HepG2 (cell line): ENCODE data around the gene SSNA1. TPM values are rescaled to one million over a fixed set of nuclear protein-coding genes. Genes with fewer than 3 reads are reported as not detected.

Experiments used
- ATAC-seq: fragments of 200-7000 bp; cut with Tn5 transposase; 3 replicates; pipeline ENCODE4 v1.9.1; 2020; ENCODE audit warnings: mild to moderate bottlenecking, moderate library complexity
- BruUV-seq: library from RNA; stranded (reverse); fragments of 400-500 nt; replicated peaks from 2 replicates; lab custom pipeline; 2021; lab: Mats Ljungman, UMichigan
- CTCF ChIA-PET: fragments of 300-600 bp; formaldehyde crosslinking; extraction: SDS; loops from one replicate; lab custom pipeline; 2021; ENCODE audit warnings: low total read pairs, inconsistent platforms, low intra/inter-chr PET ratio; lab: Yijun Ruan, JAX
- POLR2A ChIA-PET: fragments of 350-600 bp; sonication (Branson Sonifier 250); formaldehyde crosslinking; loops from one replicate; lab custom pipeline; 2020; ENCODE audit warnings: antibody characterized with exemption, inconsistent platforms; lab: Yijun Ruan, JAX
- DNase-seq: peaks from one replicate; pipeline ENCODE4 v3.0.0-alpha.2; 2015; ENCODE audit warnings: low spot score
- FAIRE-seq: peaks from 3 replicates; lab custom pipeline; 2011; peaks lifted over from hg19 to GRCh38; lab: Jason Lieb, UNC
- H2AFZ ChIP-seq: one replicate; pipeline ENCODE4 v1.6.1; 2011; ENCODE audit warnings: low read length, inconsistent platforms
- H3K27ac ChIP-seq: fragments of 300-600 bp; 3 replicates; pipeline ENCODE4 v1.8.0; 2011; ENCODE audit warnings: mixed run types, mild to moderate bottlenecking, mixed read lengths, low read length, inconsistent platforms; ENCODE audit not compliant: insufficient read depth; ENCODE audit errors: extremely low read length
- H3K27me3 ChIP-seq, 2 experiments: fragments of 200-600 bp in 1 of 2; 2 replicates in 1 of 2; 3 replicates in 1 of 2; pipeline versions ENCODE4 v1.6.0 to v1.8.0; 2011; ENCODE audit warnings: low read length in 2 of 2, mild to moderate bottlenecking in 2 of 2, moderate library complexity in 2 of 2, inconsistent platforms in 1 of 2; ENCODE audit not compliant: insufficient read depth in 2 of 2, control insufficient read depth in 1 of 2
- H3K36me3 ChIP-seq, 2 experiments: fragments of 200-600 bp in 1 of 2; replicated peaks in 1 of 2; 2 replicates in 1 of 2; 3 replicates in 1 of 2; pipeline versions ENCODE4 v1.5.1 to v1.8.0; 2011; ENCODE audit warnings: low read length in 2 of 2, inconsistent platforms in 1 of 2; ENCODE audit not compliant: insufficient read depth in 2 of 2, control insufficient read depth in 1 of 2
- H3K4me1 ChIP-seq: 2 replicates; pipeline ENCODE4 v1.5.1; 2012; ENCODE audit warnings: low read length, inconsistent platforms; ENCODE audit not compliant: insufficient read depth
- H3K4me2 ChIP-seq: 2 replicates; pipeline ENCODE4 v1.6.0; 2011; ENCODE audit warnings: low read depth, low read length, inconsistent platforms
- H3K4me3 ChIP-seq, 3 experiments: fragments of 200-600 bp in 1 of 3; sonication (generic), shearing (Covaris generic) in 1 of 3; replicated peaks in 1 of 3; 2 replicates each; pipeline ENCODE4 v1.5.1; 2011 to 2016; ENCODE audit warnings: low read length in 3 of 3, inconsistent platforms in 2 of 3, low read depth in 2 of 3, mild to moderate bottlenecking in 2 of 3, control low read depth in 1 of 3, mixed read lengths in 1 of 3; ENCODE audit not compliant: insufficient read depth in 1 of 3
- H3K79me2 ChIP-seq: one replicate; pipeline ENCODE4 v1.6.1; 2011; ENCODE audit warnings: low read length, inconsistent platforms; ENCODE audit not compliant: insufficient read depth
- H3K9ac ChIP-seq: 2 replicates; pipeline ENCODE4 v1.6.0; 2011; ENCODE audit warnings: mild to moderate bottlenecking, low read depth, low read length, inconsistent platforms; ENCODE audit not compliant: insufficient read depth
- H3K9me3 ChIP-seq: 2 replicates; pipeline ENCODE4 v1.5.1; 2012; ENCODE audit warnings: mild to moderate bottlenecking, low read length
- H4K20me1 ChIP-seq: 2 replicates; pipeline ENCODE4 v1.6.0; 2011; ENCODE audit warnings: inconsistent platforms, mild to moderate bottlenecking, low read length, moderate library complexity; ENCODE audit not compliant: insufficient read depth
- NFE2L1 ChIP-seq: sonication (generic); formaldehyde crosslinking; IDR thresholded peaks from 2 replicates; pipeline ENCODE4 v1.4.0; 2020; ENCODE audit warnings: missing genetic modification reagents, mild to moderate bottlenecking, borderline replicate concordance
- RBFOX2 ChIP-seq: fragments of 200-400 bp; formaldehyde crosslinking; IDR thresholded peaks from 2 replicates; pipeline ENCODE4 v1.6.1; 2017; ENCODE audit warnings: low read depth, mild to moderate bottlenecking, low read length
- TIGD3 ChIP-seq: sonication (generic); formaldehyde crosslinking; IDR thresholded peaks from 2 replicates; pipeline ENCODE4 v1.5.1; 2020; ENCODE audit warnings: mild to moderate bottlenecking, missing genetic modification reagents, borderline replicate concordance
- ZNF232 ChIP-seq: sonication (generic); formaldehyde crosslinking; IDR thresholded peaks from 2 replicates; pipeline ENCODE4 v1.4.0; 2020; ENCODE audit warnings: missing genetic modification reagents, borderline replicate concordance
- ZNF616 ChIP-seq: sonication (generic); formaldehyde crosslinking; IDR thresholded peaks from 2 replicates; pipeline ENCODE4 v1.5.0; 2020; ENCODE audit warnings: low read depth, mild to moderate bottlenecking, missing genetic modification reagents
- WGBS: methylation state at CpG from one replicate; pipeline ENCODE4 v1.1.6; 2017; ENCODE audit warnings: low lambda C conversion rate; 5-methylcytosine and 5-hydroxymethylcytosine counted together
- in situ Hi-C: cut with HindIII; loops from 2 replicates; pipeline ENCODE4 v1.10.0; 2017; ENCODE audit warnings: low pct_unique_long_range_greater_than_20kb; ENCODE audit not compliant: extremely low pct_ligation_motif_present
- intact Hi-C: fragments of 100-400 bp; cut with micrococcal nuclease; formaldehyde crosslinking; loops from one replicate; pipeline ENCODE4 v1.10.0; 2022; ENCODE audit not compliant: unreplicated experiment
- polyA plus RNA-seq, 8 experiments: library from polyadenylated mRNA; depleted of rRNA in 3 of 8; stranded (reverse) in 7 of 8; unstranded in 1 of 8; fragments of >200 nt; fragmentation: Illumina TruSeq in 4 of 8; extraction: Trizol in 4 of 8; gene quantifications; 2 replicates each; pipeline versions ENCODE4 v1.2.1 to v1.2.3, GENCODE V29; 2011 to 2016; ENCODE audit warnings: low read depth in 4 of 8, missing spikeins in 1 of 8, mixed read lengths in 1 of 8; ENCODE audit not compliant: insufficient read depth in 1 of 8
- total RNA-seq, 5 experiments: library from RNA; depleted of rRNA; stranded (reverse); fragments of >200 nt; fragmentation: Illumina TruSeq; extraction: Trizol; gene quantifications; 2 replicates each; pipeline ENCODE4 v1.2.3, GENCODE V29; 2016; ENCODE audit warnings: low read depth in 1 of 5

Gene SSNA1
- total and polyA plus RNA-seq, 2 of the 13 experiments (the other 11 are each of a cell fraction or from before 2014, with no cell fraction given) = 35.9 to 49.4 TPM

GRCh38 chr9:137182836-137183235, 5.6 kb upstream of the SSNA1 start:
- peaks cover 25 to 35% of the 10 kb centered on the region in 2 experiments; a peak in 4 of 5 replicates for H3K36me3 ChIP-seq
- intact Hi-C loops = no loop called here
- no peak overlapping the region for H3K9ac ChIP-seq
- in situ Hi-C loops = no loop called here
- no peak for DNase-seq
- no peaks in the 10 kb centered on the region for H3K9me3 ChIP-seq
- no peak overlapping the region for H3K4me2 ChIP-seq
- ATAC-seq = no peak
- no peak overlapping the region for H3K4me3 ChIP-seq
- H3K27me3 ChIP-seq = no peaks in the 10 kb centered on the region
- 84% methylated on average over 8 of the region's 17 CpGs for WGBS
- H4K20me1 ChIP-seq = no peaks in the 10 kb centered on the region
- peaks cover 16% of the 10 kb centered on the region for H3K79me2 ChIP-seq
- no peak for FAIRE-seq
- H3K27ac ChIP-seq = no peak overlapping the region
- H3K4me1 ChIP-seq = peaks cover 15% of the 10 kb centered on the region
- BruUV-seq = no TSS peak
- POLR2A ChIA-PET = no interaction called here
- 0 out of 2 replicates have a peak, but pooled peaks have one; percentile 26 for TF ChIP-seq RBFOX2
- TF ChIP-seq ZNF616 = no peak
- no peak overlapping the region for H2AFZ ChIP-seq
- CTCF ChIA-PET = no interaction called here

- H3K36me3 ChIP-seq = peaks cover 25 to 35% of the 10 kb centered on the region in 2 experiments; a peak in 4 of 5 replicates
- no TSS peak for BruUV-seq
- peaks cover 15% of the 10 kb centered on the region for H3K4me1 ChIP-seq
- FAIRE-seq (no peak), ATAC-seq (no peak), DNase-seq (no peak)
- intact Hi-C loops (no loop called here), in situ Hi-C loops (no loop called here)
- no peaks in the 10 kb centered on the region for H4K20me1 ChIP-seq
- peaks cover 19% of the 10 kb centered on the region for H3K79me2 ChIP-seq
- H3K4me2 ChIP-seq = no peak overlapping the region
- ChIA-PET POLR2A (no interaction called here), CTCF (no interaction called here)
- TF ChIP-seq ZNF232 (CRISPR knock-in tag) (no peak), NFE2L1 (CRISPR knock-in tag) (no peak), TIGD3 (no peak)
- no peaks in the 10 kb centered on the region for H3K9me3 ChIP-seq
- no peak overlapping the region for H3K27ac ChIP-seq
- 96% methylated on average over 26 of the region's 27 CpGs for WGBS
- no peaks in the 10 kb centered on the region for H3K27me3 ChIP-seq
- H2AFZ ChIP-seq = no peak overlapping the region
- no peak overlapping the region for H3K9ac ChIP-seq
- H3K4me3 ChIP-seq = no peak overlapping the region
These were observed 4.4 kb upstream of the SSNA1 start for GRCh38 chr9:137183980-137184595.
